Amniotic stem cell (primary cell): ENCODE data around the gene EEF1AKMT3.

Source experiments
- DNase-seq: peaks from one replicate; lab custom pipeline; 2025; lab: John Stamatoyannopoulos, UW

EEF1AKMT3 gene

GRCh38 chr12:57783466-57783801 is 11.0 kb downstream of the EEF1AKMT3 start:
- no peak for DNase-seq

GRCh38 chr12:57783861-57784260 is 11.4 kb downstream of the EEF1AKMT3 start:
- no peak for DNase-seq

DNA sequence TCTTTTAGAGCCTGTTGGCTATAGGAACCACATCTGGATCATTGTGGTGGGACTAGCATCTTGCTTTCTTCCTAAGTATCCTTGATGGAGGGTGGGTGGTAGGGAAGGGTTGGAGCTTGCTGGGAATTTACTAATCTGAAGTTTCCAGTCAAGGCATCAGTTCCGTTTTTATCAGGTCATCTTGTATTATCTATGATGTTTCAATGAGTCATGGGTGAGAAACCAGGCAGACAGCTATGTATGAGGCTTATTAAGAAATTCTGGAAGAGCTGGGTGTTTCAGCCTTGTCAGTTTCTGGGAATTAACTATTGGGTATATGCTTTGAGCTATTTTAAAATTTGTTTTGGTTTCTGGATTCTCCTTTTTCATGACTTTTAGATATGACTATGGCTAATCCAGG is 21.5 kb downstream of the EEF1AKMT3 start:
- no peak for DNase-seq

- no peak for DNase-seq
Observed at GRCh38 chr12:57795354-57795753, 22.9 kb downstream of the EEF1AKMT3 start.

DNA sequence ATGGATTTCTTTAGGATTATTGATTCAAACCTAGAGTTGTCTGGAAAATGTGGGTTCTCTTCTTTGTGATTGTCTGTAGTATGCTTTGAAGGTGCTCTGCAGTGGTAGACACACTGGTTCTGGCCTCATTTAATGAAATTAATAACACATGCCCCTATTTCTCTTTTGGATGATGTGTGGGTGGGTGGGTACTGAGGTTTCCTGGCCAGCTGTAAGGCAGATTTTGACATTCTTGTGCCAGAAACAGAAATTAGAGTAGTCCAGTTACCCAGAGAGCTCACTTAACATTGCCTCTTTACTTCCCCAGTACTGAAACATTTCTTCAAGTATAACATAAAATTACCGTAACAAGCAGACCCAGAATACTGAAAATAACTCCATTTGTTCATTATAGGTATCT is 24.6 kb downstream of the EEF1AKMT3 start:
- no peak for DNase-seq

GRCh38 chr12:57797933-57798332 is 25.5 kb downstream of the EEF1AKMT3 start:
- no peak for DNase-seq

DNA sequence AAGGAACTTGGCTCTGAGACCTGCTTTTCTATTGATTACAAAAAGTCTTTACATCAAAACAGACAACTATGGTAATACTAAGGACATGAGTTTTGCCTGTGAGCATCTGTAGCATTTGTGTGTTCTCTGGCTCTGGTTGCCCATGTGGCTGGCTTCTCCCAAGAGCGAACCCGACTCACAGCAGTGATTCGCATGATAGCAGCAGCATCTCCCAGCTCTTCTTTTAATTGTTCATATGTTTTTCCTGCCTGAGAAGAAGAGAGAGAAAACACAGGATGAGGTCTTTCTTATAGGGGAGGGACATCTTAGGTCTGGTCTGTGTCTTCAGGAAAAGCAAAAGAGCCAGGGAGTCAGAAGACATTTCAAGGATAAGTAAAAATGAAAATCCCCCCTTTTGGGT is 28.6 kb downstream of the EEF1AKMT3 start:
- DNase-seq, result no peak

DNA sequence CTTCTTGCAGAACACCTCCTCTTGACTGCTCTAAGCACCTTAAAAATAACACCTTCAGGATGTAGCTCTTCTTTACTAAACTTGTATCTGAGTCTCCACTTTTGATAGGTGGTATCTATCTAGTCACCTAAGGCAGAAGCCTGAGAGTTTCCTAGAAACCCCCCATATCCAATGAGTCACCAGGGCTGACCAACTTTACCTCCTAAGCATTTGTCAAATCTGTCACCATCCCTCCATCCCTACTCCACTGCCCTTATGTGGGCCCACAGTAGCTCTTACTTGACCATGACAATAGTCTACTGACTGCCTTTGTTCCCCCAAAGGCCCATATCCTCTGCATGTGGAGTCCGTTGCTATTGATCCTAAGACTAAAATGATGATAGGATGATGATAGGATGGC is 30.2 kb downstream of the EEF1AKMT3 start:
- DNase-seq, result no peak

DNA sequence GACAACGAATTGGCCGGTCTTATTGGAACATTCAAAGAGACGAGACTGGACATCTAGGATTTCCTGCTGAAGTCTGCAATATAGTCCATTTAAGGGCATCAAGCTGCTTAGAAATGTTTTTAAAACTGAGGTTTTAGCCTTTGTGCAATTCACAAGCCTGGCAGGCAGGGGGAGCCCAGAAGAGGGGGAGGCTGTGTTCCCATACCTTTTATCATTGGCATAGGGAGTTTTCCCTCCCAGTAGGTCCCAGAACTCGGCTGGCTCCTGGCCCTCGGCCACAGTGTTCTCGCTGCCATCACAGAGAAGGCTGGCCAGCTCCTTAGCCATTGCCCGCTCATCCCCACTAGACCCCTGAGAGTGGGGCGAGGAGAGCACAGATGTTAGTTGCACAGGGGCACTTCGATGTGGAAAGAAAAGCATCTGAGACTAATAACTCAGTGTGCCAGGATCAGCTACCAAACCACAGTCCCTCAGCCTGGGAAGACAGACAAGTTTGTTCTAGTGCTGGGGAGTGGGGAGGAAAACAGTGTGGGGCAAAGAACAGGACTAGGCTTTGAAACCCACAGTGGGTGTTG is 31.0 kb downstream of the EEF1AKMT3 start:
- no peak for DNase-seq

- no peak for DNase-seq
Observed at GRCh38 chr12:57806677-57807076, 34.3 kb downstream of the EEF1AKMT3 start.

- DNase-seq, result no peak
Observed at GRCh38 chr12:57807285-57807684, 34.9 kb downstream of the EEF1AKMT3 start.

DNA sequence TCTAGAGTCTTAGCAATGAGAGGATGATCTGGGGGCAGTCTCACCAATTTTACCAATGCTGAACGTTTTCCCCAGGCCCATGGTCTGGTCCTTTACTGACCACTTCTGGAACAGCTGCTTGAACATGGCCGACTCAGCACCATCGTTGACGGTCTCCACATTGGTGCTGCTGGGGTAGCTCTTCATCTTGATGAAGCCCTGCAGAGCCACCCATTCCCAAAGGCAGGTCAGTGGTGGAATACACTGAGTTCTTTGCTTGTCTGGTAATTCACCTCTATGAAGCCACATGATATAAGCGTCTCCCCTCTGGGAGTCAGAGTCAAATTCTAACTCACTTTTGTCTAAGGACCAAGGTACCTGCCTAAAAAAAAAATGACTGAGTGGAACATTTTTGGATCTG is 35.9 kb downstream of the EEF1AKMT3 start:
- DNase-seq, result no peak

- DNase-seq, result no peak
Observed at GRCh38 chr12:57809425-57809824, 37.0 kb downstream of the EEF1AKMT3 start.

DNA sequence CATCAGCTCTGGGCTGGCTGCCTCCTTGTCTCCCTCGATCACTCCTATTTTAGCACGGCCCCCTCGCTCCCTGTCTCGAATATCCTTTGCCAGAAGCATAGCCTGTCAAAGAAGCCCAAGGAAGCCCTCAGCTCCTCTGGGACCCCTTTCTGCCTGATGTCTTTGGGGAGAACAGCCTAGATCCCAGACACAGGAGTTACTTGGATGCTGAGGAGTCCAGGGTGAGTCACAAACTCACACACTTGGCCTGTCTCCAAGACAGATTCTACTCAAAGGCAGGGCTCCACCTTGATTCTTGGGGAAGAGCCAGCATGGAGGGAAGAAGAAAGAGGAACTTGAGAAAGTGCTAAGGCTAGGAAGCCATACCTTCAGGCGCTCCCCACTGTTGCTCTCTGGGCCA is 38.0 kb downstream of the EEF1AKMT3 start:
- no peak for DNase-seq

- DNase-seq, result no peak
Observed at GRCh38 chr12:57811028-57811755, 38.8 kb downstream of the EEF1AKMT3 start.

- no peak for DNase-seq
Observed at GRCh38 chr12:57813111-57813970, 40.9 kb downstream of the EEF1AKMT3 start.

DNA sequence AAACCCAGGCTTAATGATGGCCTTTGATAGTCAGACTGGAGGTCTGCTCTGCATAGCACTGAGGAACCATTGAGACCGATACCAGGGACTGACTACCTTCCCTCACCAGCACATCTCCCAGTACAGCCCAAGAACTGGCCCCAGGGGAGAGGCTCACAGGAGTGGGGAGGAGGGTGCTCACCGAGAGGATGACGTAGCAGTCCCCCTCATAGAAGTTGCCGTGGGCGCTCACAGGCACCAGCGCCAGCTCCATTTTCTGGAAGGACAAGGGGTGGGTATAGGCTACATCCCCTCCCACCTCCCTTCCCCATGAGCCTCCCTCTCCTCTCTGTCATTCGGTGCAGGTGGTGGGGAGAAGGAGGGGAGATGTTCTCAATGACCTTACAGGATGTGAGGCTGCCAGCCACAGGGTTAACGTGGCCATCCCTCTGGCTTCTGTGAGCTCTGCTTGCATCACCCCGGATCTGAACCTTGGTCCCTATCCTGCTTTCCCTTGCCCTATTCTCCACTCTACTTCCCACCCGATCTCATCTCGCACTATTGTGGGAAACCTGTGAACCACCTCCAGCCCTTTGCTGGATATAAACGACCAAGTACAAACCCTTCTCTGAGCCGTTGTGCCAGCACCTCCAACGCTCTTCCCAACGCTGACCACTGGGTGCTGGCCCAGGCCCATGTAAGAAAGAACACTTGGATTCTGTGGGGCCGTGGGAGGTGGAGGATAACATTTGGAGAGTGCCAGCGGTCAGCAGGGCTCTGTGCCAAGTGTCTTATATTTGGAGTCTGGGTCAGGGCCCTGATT is 41.8 kb downstream of the EEF1AKMT3 start:
- no peak for DNase-seq

- no peak for DNase-seq
Observed at GRCh38 chr12:57815177-57816000, 43.0 kb downstream of the EEF1AKMT3 start.

GRCh38 chr12:57816001-57816854 is 43.8 kb downstream of the EEF1AKMT3 start:
- no peak for DNase-seq

GRCh38 chr12:57816855-57817151 is 44.4 kb downstream of the EEF1AKMT3 start:
- DNase-seq, result no peak
